HepG2 (cell line): ENCODE measurements around the gene CD8A. TPM values are rescaled to one million over a fixed set of nuclear protein-coding genes. Genes with fewer than 3 reads are reported as not detected.

Experiments
- BRCA1 ChIP-seq: sonication (generic); formaldehyde crosslinking; IDR thresholded peaks from 2 replicates; pipeline ENCODE4 v1.4.0; 2020; ENCODE audit warnings: missing genetic modification reagents
- HCFC1 ChIP-seq: fragments of 150-350 bp; IDR thresholded peaks from 2 replicates; pipeline ENCODE4 v1.6.1; 2014; ENCODE audit warnings: low read depth, low read length
- HMG20B ChIP-seq: conservative IDR thresholded peaks from 2 replicates; pipeline ENCODE4 v1.6.1; 2016; ENCODE audit warnings: missing genetic modification reagents, missing compliant biosample characterization
- HNF4G ChIP-seq, 2 experiments: sonication (generic) in 1 of 2; formaldehyde crosslinking in 1 of 2; IDR thresholded peaks; 2 replicates each; pipeline versions ENCODE4 v1.4.0 to v1.6.1; 2011 to 2020; ENCODE audit warnings: borderline replicate concordance in 2 of 2, low read depth in 2 of 2, mild to moderate bottlenecking in 2 of 2, low read length in 1 of 2, missing genetic modification reagents in 1 of 2, moderate library complexity in 1 of 2
- IRX3 ChIP-seq: sonication (generic); formaldehyde crosslinking; IDR thresholded peaks from 2 replicates; pipeline ENCODE4 v1.8.1; 2023; ENCODE audit warnings: mild to moderate bottlenecking, low read depth, missing genetic modification reagents, borderline replicate concordance
- KDM4B ChIP-seq: sonication (generic); formaldehyde crosslinking; IDR thresholded peaks from 2 replicates; pipeline ENCODE4 v1.4.0; 2020; ENCODE audit warnings: missing genetic modification reagents
- KDM5A ChIP-seq: fragments of 200-600 bp; sonication (generic); IDR thresholded peaks from 2 replicates; pipeline ENCODE4 v1.7.0; 2018; ENCODE audit warnings: antibody characterized with exemption, mild to moderate bottlenecking, low read length, borderline replicate concordance
- NFRKB ChIP-seq: fragments of 450-650 bp; IDR thresholded peaks from 2 replicates; pipeline ENCODE4 v1.6.1; 2017
- PRDM4 ChIP-seq: sonication (generic); formaldehyde crosslinking; IDR thresholded peaks from 2 replicates; pipeline ENCODE4 v1.9.0; 2021; ENCODE audit warnings: missing genetic modification reagents, borderline replicate concordance
- SIX1 ChIP-seq: sonication (generic); formaldehyde crosslinking; IDR thresholded peaks from 2 replicates; pipeline ENCODE4 v1.4.0; 2020; ENCODE audit warnings: missing genetic modification reagents, borderline replicate concordance
- SKI ChIP-seq: fragments of 450-650 bp; IDR thresholded peaks from one replicate; pipeline ENCODE4 v1.6.1; 2018; ENCODE audit warnings: mild to moderate bottlenecking; ENCODE audit not compliant: partially characterized antibody
- SKIL ChIP-seq: sonication (generic); formaldehyde crosslinking; IDR thresholded peaks from 2 replicates; pipeline ENCODE4 v1.8.0; 2022; ENCODE audit warnings: missing genetic modification reagents, mild to moderate bottlenecking, moderate library complexity, borderline replicate concordance
- SOX5 ChIP-seq: IDR thresholded peaks from 2 replicates; pipeline ENCODE4 v1.6.1; 2016; ENCODE audit warnings: borderline replicate concordance
- ZFP37 ChIP-seq: sonication (generic); formaldehyde crosslinking; IDR thresholded peaks from 2 replicates; pipeline ENCODE4 v1.4.0; 2020; ENCODE audit warnings: missing genetic modification reagents, borderline replicate concordance
- ZNF207 ChIP-seq: fragments of 450-650 bp; IDR thresholded peaks from 2 replicates; pipeline ENCODE4 v1.6.1; 2016; ENCODE audit warnings: antibody characterized with exemption, borderline replicate concordance
- ZNF30 ChIP-seq: sonication (generic); formaldehyde crosslinking; IDR thresholded peaks from 2 replicates; pipeline ENCODE4 v1.5.0; 2020; ENCODE audit warnings: mild to moderate bottlenecking, missing genetic modification reagents
- ZNF335 ChIP-seq: sonication (generic); formaldehyde crosslinking; IDR thresholded peaks from 2 replicates; pipeline ENCODE4 v1.4.0; 2020; ENCODE audit warnings: missing genetic modification reagents
- ZNF441 ChIP-seq: sonication (generic); formaldehyde crosslinking; IDR thresholded peaks from 2 replicates; pipeline ENCODE4 v1.7.0; 2021; ENCODE audit warnings: missing genetic modification reagents, borderline replicate concordance
- ZNF567 ChIP-seq: sonication (generic); formaldehyde crosslinking; IDR thresholded peaks from 2 replicates; pipeline ENCODE4 v1.8.1; 2023; ENCODE audit warnings: mild to moderate bottlenecking, missing genetic modification reagents, borderline replicate concordance
- ZNF572 ChIP-seq: sonication (generic); formaldehyde crosslinking; IDR thresholded peaks from 2 replicates; pipeline ENCODE4 v1.5.1; 2020; ENCODE audit warnings: mild to moderate bottlenecking, missing genetic modification reagents
- ZNF607 ChIP-seq: sonication (generic); formaldehyde crosslinking; IDR thresholded peaks from 2 replicates; pipeline ENCODE4 v1.5.1; 2020; ENCODE audit warnings: missing genetic modification reagents, mild to moderate bottlenecking, borderline replicate concordance
- ZNF841 ChIP-seq: sonication (generic); formaldehyde crosslinking; IDR thresholded peaks from 2 replicates; pipeline ENCODE4 v1.8.1; 2023; ENCODE audit warnings: missing genetic modification reagents, borderline replicate concordance
- polyA plus RNA-seq, 8 experiments: library from polyadenylated mRNA; depleted of rRNA in 3 of 8; stranded (reverse) in 7 of 8; unstranded in 1 of 8; fragments of >200 nt; fragmentation: Illumina TruSeq in 4 of 8; extraction: Trizol in 4 of 8; gene quantifications; 2 replicates each; pipeline versions ENCODE4 v1.2.1 to v1.2.3, GENCODE V29; 2011 to 2016; ENCODE audit warnings: low read depth in 4 of 8, missing spikeins in 1 of 8, mixed read lengths in 1 of 8; ENCODE audit not compliant: insufficient read depth in 1 of 8
- total RNA-seq, 5 experiments: library from RNA; depleted of rRNA; stranded (reverse); fragments of >200 nt; fragmentation: Illumina TruSeq; extraction: Trizol; gene quantifications; 2 replicates each; pipeline ENCODE4 v1.2.3, GENCODE V29; 2016; ENCODE audit warnings: low read depth in 1 of 5

The CD8A gene
- total and polyA plus RNA-seq, 2 of the 13 experiments (the other 11 are each of a cell fraction or from before 2014, with no cell fraction given), result 0.09 TPM; not detected in 1

GRCh38 chr2:86807468-86808275, 17.0 kb upstream of the CD8A start (continued):
- TF ChIP-seq HMG20B (CRISPR knock-in tag), result 0 out of 2 replicates have a peak, but pooled peaks have one; percentile 34
- TF ChIP-seq ZNF30, result no peak
- TF ChIP-seq NFRKB, result no peak
- no peak for TF ChIP-seq SKI
- no peak for TF ChIP-seq HNF4G (IDR thresholded peaks at IDR 0.05; ENCODE audit: borderline replicate concordance, low read depth, low read length)
- no peak for TF ChIP-seq HNF4G (CRISPR knock-in tag; IDR thresholded peaks at IDR 0.05; ENCODE audit: borderline replicate concordance, low read depth)
- TF ChIP-seq ZNF441 (CRISPR knock-in tag), result no peak; the same call in 1 of the 2 replicates
- no peak for TF ChIP-seq ZFP37 (CRISPR knock-in tag)
- no peak for TF ChIP-seq ZNF207
- TF ChIP-seq KDM4B (CRISPR knock-in tag), result no peak; the same call in 1 of the 2 replicates
- no peak for TF ChIP-seq BRCA1 (CRISPR knock-in tag)
- 0 out of 2 replicates have a peak, but pooled peaks have one; percentile 56 for TF ChIP-seq ZNF841 (CRISPR knock-in tag)
- no peak for TF ChIP-seq PRDM4 (CRISPR knock-in tag)
- TF ChIP-seq ZNF567, result no peak
- no peak for TF ChIP-seq KDM5A
- TF ChIP-seq HCFC1, result no peak
- TF ChIP-seq SKIL (CRISPR knock-in tag), result no peak
- peak; percentile 54; the same call in 1 of the 2 replicates for TF ChIP-seq IRX3
- TF ChIP-seq ZNF572, result peak; percentile 23; the same call in 1 of the 2 replicates
- no peak for TF ChIP-seq ZNF335 (CRISPR knock-in tag)
- no peak for TF ChIP-seq SIX1 (CRISPR knock-in tag)
- peak; percentile 40; the same call in 1 of the 2 replicates for TF ChIP-seq ZNF607 (CRISPR knock-in tag)
- TF ChIP-seq SOX5, result 0 out of 2 replicates have a peak, but pooled peaks have one; percentile 27
